Measurements from ENCODE around the gene KLHDC9. TPM values are rescaled to one million over a fixed set of nuclear protein-coding genes. Genes with fewer than 3 reads are reported as not detected.
"Not testable (repeated sequence)": the region's sequence is repeated elsewhere in the genome, so short reads cannot be mapped to it uniquely, and the experiment has no call there.

The KLHDC9 gene
- total and polyA plus RNA-seq, 2 donors from 2014 or later: 21.9 to 32.2 TPM

GRCh38 chr1:161061419-161061818 lies 36.7 kb upstream of the KLHDC9 start:
- TF ChIP-seq, protein P1, sequence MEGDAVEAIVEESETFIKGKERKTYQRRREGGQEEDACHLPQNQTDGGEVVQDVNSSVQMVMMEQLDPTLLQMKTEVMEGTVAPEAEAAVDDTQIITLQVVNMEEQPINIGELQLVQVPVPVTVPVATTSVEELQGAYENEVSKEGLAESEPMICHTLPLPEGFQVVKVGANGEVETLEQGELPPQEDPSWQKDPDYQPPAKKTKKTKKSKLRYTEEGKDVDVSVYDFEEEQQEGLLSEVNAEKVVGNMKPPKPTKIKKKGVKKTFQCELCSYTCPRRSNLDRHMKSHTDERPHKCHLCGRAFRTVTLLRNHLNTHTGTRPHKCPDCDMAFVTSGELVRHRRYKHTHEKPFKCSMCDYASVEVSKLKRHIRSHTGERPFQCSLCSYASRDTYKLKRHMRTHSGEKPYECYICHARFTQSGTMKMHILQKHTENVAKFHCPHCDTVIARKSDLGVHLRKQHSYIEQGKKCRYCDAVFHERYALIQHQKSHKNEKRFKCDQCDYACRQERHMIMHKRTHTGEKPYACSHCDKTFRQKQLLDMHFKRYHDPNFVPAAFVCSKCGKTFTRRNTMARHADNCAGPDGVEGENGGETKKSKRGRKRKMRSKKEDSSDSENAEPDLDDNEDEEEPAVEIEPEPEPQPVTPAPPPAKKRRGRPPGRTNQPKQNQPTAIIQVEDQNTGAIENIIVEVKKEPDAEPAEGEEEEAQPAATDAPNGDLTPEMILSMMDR (IDR thresholded peaks at IDR 0.05; ENCODE audit: borderline replicate concordance, extremely low read depth, insufficient read depth): no peak
- DNase-seq (no peak), FAIRE-seq (no peak)
- Histone ChIP-seq H3K36me3 (ENCODE audit: control insufficient read depth in 2 of 3, insufficient read depth in 3 of 3, low read length in 3 of 3) (no peaks in the 10 kb centered on the region), H3K9ac (ENCODE audit: low read length in 3 of 3) (no peak overlapping the region), H3K4me3 (ENCODE audit: low read length in 3 of 3) (no peak overlapping the region), H3K9me3 (ENCODE audit: control insufficient read depth in 2 of 3, insufficient read depth in 1 of 3, low read length in 3 of 3) (no peaks in the 10 kb centered on the region), H3K27me3 (ENCODE audit: control insufficient read depth, insufficient read depth, low read length) (no peaks in the 10 kb centered on the region), H3K27ac (ENCODE audit: low read depth in 2 of 2, low read length in 2 of 2) (no peak overlapping the region), H3K4me1 (ENCODE audit: control insufficient read depth in 2 of 3, insufficient read depth in 2 of 3, low read depth in 1 of 3, low read length in 3 of 3) (no peaks in the 10 kb centered on the region)
- intact Hi-C loops (cut with DNase I): no loop called here

DNA sequence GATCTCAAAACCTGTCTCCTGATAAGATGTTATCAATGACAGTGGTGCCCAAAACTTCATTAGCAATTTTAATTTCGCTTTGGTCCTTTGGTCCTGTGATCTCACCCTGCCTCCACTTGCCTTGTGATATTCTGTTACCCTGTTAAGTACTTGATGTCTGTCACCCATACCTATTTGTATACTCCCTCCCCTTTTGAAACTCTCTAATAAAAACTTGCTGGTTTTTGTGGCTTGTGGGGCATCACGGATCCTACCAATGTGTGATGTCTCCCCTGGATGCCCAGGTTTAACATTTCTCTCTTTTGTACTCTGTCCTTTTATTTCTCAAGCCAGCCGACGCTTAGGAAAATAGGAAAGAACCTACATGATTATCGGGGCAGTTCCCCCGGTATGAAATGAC lies 34.2 kb upstream of the KLHDC9 start:
- not testable (repeated sequence) for H3K4me1 ChIP-seq (ENCODE audit: control insufficient read depth in 2 of 3, insufficient read depth in 2 of 3, low read depth in 1 of 3, low read length in 3 of 3)

DNA sequence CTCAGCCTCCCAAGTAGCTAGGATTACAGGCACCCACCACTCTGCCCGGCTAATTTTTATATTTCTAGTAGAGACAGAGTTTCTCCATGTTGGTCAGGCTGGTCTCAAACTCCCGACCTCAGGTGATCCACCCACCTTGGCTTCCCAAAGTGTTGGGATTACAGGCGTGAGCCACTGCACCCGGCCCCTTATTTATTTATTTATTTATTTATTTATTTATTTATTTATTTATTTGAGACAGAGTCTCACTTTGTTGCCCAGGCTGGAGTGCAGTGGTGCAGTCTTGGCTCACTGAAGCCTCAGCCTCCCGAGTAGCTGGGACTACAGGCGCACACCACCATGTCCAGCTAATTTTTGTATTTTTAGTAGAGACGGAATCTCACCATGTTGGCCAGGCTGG lies 32.5 kb upstream of the KLHDC9 start:
- H3K36me3 ChIP-seq (ENCODE audit: control insufficient read depth in 2 of 3, insufficient read depth in 3 of 3, low read length in 3 of 3); H3K4me1 ChIP-seq (ENCODE audit: control insufficient read depth in 2 of 3, insufficient read depth in 2 of 3, low read depth in 1 of 3, low read length in 3 of 3); H3K4me3 ChIP-seq (ENCODE audit: low read length in 3 of 3); FAIRE-seq; H3K27ac ChIP-seq (ENCODE audit: low read depth in 2 of 2, low read length in 2 of 2); H3K27me3 ChIP-seq (ENCODE audit: control insufficient read depth, insufficient read depth, low read length); intact Hi-C loops (cut with DNase I); DNase-seq; H3K9ac ChIP-seq (ENCODE audit: low read length in 3 of 3); H3K9me3 ChIP-seq (ENCODE audit: control insufficient read depth in 2 of 3, insufficient read depth in 1 of 3, low read length in 3 of 3): not testable (repeated sequence)

More for the DNA sequence above, 34.2 kb upstream of the KLHDC9 start:
- intact Hi-C loops (cut with DNase I); DNase-seq; H3K27me3 ChIP-seq (ENCODE audit: control insufficient read depth, insufficient read depth, low read length); H3K9me3 ChIP-seq (ENCODE audit: control insufficient read depth in 2 of 3, insufficient read depth in 1 of 3, low read length in 3 of 3); H3K27ac ChIP-seq (ENCODE audit: low read depth in 2 of 2, low read length in 2 of 2); H3K36me3 ChIP-seq (ENCODE audit: control insufficient read depth in 2 of 3, insufficient read depth in 3 of 3, low read length in 3 of 3); H3K9ac ChIP-seq (ENCODE audit: low read length in 3 of 3); H3K4me3 ChIP-seq (ENCODE audit: low read length in 3 of 3); FAIRE-seq: not testable (repeated sequence)

DNA sequence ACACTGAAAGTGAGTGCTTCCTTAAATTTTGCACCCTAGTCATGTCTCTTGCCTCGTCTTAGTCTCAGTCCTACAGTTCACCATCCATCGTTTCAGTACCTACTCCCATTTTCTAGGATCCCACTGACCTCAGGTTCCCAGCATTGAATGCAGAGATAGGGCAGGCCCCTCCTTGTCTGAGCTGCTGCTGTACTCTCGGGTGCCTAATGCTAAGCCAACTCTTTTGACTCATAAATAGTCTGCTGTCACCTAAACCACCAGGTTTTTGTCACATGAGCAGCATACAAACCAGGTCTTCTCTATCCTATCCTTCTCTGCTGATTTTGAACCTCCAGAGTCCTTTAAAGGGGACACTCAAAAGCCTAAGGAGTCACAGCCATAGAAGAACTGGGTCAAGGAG lies 31.5 kb upstream of the KLHDC9 start:
- H3K27ac ChIP-seq (ENCODE audit: low read depth in 2 of 2, low read length in 2 of 2): no peak overlapping the region
- H3K4me1 ChIP-seq (ENCODE audit: control insufficient read depth in 2 of 3, insufficient read depth in 2 of 3, low read depth in 1 of 3, low read length in 3 of 3): no peaks in the 10 kb centered on the region
- no peak overlapping the region for H3K4me3 ChIP-seq (ENCODE audit: low read length in 3 of 3)
- TF ChIP-seq, protein P1 (IDR thresholded peaks at IDR 0.05; ENCODE audit: borderline replicate concordance, extremely low read depth, insufficient read depth): no peak
- DNase-seq (no peak), FAIRE-seq (no peak)
- H3K27me3 ChIP-seq (ENCODE audit: control insufficient read depth, insufficient read depth, low read length): no peaks in the 10 kb centered on the region
- no peaks in the 10 kb centered on the region for H3K9me3 ChIP-seq (ENCODE audit: control insufficient read depth in 2 of 3, insufficient read depth in 1 of 3, low read length in 3 of 3)
- H3K36me3 ChIP-seq (ENCODE audit: control insufficient read depth in 2 of 3, insufficient read depth in 3 of 3, low read length in 3 of 3): no peaks in the 10 kb centered on the region
- intact Hi-C loops (cut with DNase I): no loop called here
- H3K9ac ChIP-seq (ENCODE audit: low read length in 3 of 3): no peak overlapping the region
